ENCODE data around the gene ECSIT.

Gene ECSIT

DNA sequence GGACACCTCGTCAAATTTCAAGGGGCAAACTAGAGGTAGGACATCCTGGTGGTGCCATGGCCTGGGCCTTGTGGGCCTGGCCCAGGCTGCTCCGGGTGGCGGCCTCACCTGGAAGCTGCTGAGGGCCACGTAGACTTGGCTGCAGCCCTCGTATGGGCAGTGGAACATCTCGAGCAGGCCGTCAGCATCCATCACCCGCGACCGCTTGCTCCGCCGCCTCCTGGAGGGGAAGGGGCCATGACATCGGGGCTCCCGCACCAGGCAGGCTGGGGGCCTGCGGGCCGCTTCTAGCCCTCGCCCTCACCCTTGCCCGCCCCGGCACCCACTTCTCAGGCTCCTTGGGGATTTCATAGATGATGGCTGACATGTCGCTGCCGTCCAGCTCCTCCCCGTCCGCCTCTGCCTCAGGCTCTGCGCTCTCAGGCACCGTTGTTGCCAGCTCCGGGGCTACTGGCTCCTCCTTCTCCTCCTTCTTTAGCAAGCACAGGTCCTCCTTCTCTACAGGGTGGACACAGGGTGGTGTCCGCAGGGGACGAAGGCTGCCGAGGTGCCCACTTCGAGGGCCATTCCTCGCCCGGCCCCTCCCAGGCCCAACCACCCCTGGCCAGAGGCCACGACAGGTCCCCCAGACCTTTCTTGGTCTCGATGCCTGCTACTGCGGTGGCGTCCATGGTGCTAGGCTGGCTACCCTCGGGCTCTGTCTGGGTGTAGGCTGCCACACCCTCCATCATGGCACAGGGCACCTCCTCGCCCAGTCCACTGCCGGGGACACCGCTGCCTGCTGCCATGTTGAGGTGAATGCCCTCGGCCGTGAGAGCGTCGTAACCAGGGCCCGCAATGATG lies 42.1 kb downstream of the ECSIT start:
- no peak for TF ChIP-seq POLR2AphosphoS5 (IDR thresholded peaks at IDR 0.05; ENCODE audit: low read depth, low read length)
- no peak for TF ChIP-seq PAX5 (IDR thresholded peaks at IDR 0.05; ENCODE audit: insufficient read depth, low read length, severe bottlenecking)
- TF ChIP-seq POLR2A (IDR thresholded peaks at IDR 0.05; ENCODE audit: low read depth, low read length): no peak
- no peak for TF ChIP-seq POU2F2 (IDR thresholded peaks at IDR 0.05; ENCODE audit: low read depth, low read length)
- no peak for TF ChIP-seq TAF1 (IDR thresholded peaks at IDR 0.05; ENCODE audit: low read depth, low read length)
- TF ChIP-seq SPI1 (IDR thresholded peaks at IDR 0.05; ENCODE audit: low read depth, low read length): no peak
- no peak for DNase-seq (ENCODE audit: insufficient read length, low spot score)
- FAIRE-seq: no peak

DNA sequence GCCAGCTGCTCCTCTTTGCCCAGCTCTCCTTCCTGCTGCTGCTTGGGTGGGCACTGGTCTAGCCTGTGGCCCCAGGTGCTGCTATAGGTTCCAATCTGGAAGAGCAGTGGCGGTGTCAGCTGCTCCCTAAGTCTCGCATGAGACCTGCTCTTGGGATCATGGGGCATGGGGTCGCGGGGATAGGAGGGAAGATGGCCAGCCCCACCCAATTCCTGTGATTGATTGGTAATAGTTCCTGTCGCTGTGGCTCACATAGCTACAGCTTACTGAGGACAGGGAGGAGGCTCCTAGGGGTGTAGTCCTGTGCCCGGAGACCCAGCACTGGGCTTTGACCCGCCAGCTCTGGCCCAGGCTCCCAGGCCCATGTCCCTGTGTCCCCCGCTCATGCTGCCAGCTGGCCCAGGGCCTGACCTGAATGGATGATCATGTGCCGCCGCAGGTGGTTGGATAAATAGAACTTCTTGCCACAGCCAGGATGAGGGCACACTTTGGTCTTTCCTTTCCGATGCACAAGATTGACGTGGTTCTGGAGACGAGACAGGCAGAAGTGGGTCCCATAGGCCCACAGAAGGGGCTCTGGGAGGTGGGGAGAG lies 43.6 kb downstream of the ECSIT start:
- no peak for DNase-seq (ENCODE audit: insufficient read length, low spot score)
- no peak for TF ChIP-seq SPI1 (IDR thresholded peaks at IDR 0.05; ENCODE audit: low read depth, low read length)
- no peak for TF ChIP-seq POU2F2 (IDR thresholded peaks at IDR 0.05; ENCODE audit: low read depth, low read length)
- no peak for TF ChIP-seq POLR2AphosphoS5 (IDR thresholded peaks at IDR 0.05; ENCODE audit: low read depth, low read length)
- no peak for TF ChIP-seq TAF1 (IDR thresholded peaks at IDR 0.05; ENCODE audit: low read depth, low read length)
- no peak for TF ChIP-seq PAX5 (IDR thresholded peaks at IDR 0.05; ENCODE audit: insufficient read depth, low read length, severe bottlenecking)
- FAIRE-seq: no peak

DNA sequence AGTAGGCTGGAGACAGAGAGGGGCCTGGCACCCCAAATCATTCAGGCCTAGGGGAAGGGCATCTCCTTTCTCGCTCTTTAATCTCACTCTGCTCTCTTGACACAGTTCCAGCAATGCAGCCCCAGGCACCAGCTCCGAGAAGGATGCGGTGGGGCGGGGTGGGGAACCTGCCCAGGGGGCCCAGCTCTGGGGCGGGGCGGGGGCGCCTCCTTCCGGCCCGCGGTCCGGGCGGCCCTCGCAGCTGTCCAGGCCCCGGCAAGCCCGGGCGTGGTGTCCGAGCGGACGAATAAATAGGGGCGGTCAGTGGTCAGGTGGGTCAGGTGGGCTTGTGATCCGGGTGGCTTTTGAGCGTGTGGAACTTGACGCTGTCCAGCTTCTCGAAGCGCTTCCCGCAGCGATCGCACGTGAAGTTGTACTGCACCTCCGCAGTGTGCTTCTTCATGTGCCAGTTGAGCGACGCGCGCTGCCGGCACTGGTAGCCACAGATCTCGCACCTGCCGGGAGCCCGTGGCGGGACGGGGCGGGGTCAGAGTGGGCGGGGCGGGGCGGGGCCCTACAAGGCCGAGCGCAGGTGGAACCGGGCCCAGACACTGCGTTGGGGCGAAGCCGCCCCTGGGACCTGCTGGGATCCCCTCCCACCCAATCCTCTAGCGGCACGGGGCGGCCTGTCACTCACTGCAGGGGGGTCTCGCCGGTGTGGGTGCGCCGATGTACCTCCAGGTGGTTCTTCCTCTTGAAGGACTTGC lies 45.4 kb downstream of the ECSIT start:
- FAIRE-seq (no peak), DNase-seq (ENCODE audit: insufficient read length, low spot score) (no peak)
- TF ChIP-seq POLR2A (IDR thresholded peaks at IDR 0.05; ENCODE audit: low read depth, low read length) (no peak), TAF1 (IDR thresholded peaks at IDR 0.05; ENCODE audit: low read depth, low read length) (no peak), POU2F2 (IDR thresholded peaks at IDR 0.05; ENCODE audit: low read depth, low read length) (no peak), PAX5 (IDR thresholded peaks at IDR 0.05; ENCODE audit: insufficient read depth, low read length, severe bottlenecking) (no peak), SPI1 (IDR thresholded peaks at IDR 0.05; ENCODE audit: low read depth, low read length) (no peak), POLR2AphosphoS5 (IDR thresholded peaks at IDR 0.05; ENCODE audit: low read depth, low read length) (no peak)

DNA sequence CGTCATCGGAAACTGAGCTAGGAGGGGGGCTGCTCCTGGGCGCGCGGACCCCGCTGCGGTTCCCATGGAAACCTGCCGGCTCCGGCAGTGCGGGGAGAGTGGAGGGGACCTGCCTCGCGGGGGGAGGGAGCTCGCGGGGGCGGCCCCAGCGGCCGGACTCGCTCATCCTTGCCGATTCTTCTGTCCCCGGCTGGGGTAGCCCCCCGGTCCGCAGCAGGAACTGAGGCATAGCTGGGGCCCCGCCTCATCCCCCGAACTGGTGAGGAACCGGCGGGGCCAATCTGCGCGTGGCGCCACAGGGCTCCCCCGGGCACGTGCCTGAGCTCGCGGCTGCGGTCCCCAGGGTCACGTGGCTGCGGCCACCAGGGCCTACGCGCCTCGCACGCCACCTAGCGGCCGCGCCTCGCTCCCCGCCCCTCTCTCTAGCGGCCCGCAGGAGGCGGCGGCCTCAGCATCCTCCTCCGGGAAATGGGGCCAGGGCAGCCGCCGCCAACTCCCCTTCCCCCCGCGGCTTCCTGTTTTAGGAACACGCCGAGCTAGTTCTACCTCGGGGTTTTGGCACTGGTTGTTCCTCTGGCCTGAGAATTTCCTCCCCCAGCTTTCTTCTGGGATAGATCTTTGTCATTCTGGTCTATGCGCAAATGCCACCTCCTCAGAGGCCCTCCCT lies 46.4 kb downstream of the ECSIT start:
- FAIRE-seq: peak; percentile 99
- DNase-seq (ENCODE audit: insufficient read length, low spot score): peak; percentile 98
- TF ChIP-seq POLR2A (IDR thresholded peaks at IDR 0.05; ENCODE audit: low read depth, low read length) (no peak), SPI1 (IDR thresholded peaks at IDR 0.05; ENCODE audit: low read depth, low read length) (no peak), TAF1 (IDR thresholded peaks at IDR 0.05; ENCODE audit: low read depth, low read length) (no peak), POLR2AphosphoS5 (IDR thresholded peaks at IDR 0.05; ENCODE audit: low read depth, low read length) (0 out of 2 replicates have a peak, but pooled peaks have one; percentile 24), POU2F2 (IDR thresholded peaks at IDR 0.05; ENCODE audit: low read depth, low read length) (peak; percentile 41; the same call in 1 of the 2 replicates), PAX5 (IDR thresholded peaks at IDR 0.05; ENCODE audit: insufficient read depth, low read length, severe bottlenecking) (peak; percentile 33)

DNA sequence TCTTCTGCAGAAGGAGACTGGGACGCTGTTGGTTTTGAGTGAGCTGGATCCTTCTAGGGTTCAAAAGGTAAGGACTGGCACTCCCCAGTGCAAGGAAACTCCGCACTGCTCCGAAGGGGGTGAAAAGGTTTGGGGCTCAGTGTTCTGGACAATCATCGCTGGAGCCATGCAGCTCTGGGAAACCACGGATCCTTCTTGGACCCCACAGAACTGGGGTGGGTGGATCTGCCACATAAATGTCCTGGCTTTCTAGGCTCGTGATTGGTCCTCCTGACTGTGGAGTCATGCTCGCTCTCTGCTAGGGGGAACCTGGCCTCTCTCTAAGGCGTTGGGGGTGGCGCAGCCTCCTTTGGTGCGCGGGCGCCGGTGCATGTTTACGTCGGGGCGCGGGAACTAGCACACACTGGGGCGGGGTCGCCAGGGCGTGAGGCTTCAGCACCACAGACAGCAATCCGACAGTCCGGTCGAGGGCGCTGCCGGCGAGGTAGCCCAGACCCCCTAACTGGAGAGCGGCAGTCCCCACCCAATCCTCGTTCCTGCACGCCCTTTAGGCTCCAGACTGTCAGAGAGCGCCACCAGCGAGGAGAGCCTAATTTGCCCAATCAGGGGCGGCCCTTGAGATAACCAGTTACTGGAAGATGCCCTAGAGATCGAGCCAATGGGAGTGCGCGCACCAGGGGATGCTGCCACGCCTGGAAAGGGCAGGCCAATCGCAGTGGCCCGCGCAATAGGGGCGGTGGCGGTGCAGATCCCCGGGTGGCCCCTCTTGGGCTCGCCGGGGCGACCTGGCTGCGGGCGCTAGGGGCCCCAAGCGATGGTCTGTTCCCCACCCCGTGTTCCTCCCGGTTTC lies 47.2 kb downstream of the ECSIT start:
- DNase-seq (ENCODE audit: insufficient read length, low spot score) (peak; percentile 77), FAIRE-seq (no peak)
- no peak for TF ChIP-seq POLR2A (IDR thresholded peaks at IDR 0.05; ENCODE audit: low read depth, low read length)
- no peak for TF ChIP-seq TAF1 (IDR thresholded peaks at IDR 0.05; ENCODE audit: low read depth, low read length)
- TF ChIP-seq PAX5 (IDR thresholded peaks at IDR 0.05; ENCODE audit: insufficient read depth, low read length, severe bottlenecking): no peak
- no peak for TF ChIP-seq SPI1 (IDR thresholded peaks at IDR 0.05; ENCODE audit: low read depth, low read length)
- no peak for TF ChIP-seq POLR2AphosphoS5 (IDR thresholded peaks at IDR 0.05; ENCODE audit: low read depth, low read length)
- no peak for TF ChIP-seq POU2F2 (IDR thresholded peaks at IDR 0.05; ENCODE audit: low read depth, low read length)

DNA sequence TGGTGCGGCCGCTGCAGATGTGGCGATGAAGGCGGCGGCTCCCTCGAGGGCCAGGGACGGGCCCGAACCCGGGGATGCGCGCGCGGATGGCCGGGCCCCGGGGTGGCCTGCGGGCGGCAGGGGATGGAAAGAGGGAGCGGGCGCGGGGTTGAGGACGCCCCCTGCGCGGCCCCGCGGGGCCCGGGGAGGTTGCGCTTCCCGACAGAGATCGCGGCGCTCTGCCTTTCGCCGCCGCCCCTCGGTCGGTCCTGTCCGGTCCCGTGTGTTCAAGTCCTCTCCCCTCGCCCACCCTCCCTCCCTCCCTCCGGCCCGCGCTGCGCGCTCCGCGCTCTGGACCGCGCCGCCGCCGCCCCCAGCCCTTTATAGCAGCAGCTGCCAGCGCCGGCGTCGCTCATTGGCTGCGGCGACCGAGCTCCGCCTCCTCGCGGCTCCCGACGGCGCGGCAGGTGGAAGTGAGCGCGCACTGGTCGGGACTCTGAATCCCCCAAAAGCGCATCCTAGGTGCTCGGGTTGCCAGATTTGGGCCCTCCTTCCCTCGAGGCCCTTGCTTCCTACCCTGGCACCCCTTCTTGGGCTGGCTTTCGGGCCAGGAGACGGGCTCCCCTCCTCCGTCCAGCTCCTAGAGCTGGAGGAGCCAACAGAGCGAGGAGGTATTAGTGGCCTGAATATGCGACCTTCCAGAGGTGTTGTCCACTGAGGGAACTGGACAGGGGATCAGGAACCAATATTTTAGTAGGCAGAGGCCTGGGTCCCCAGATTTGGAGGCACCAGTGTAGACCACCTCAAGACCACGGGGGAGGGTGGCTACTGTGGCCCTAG lies 48.0 kb downstream of the ECSIT start, which contains the start of gene ELAVL3:
TSS of gene ELAVL3 (minus strand) at position 332 of the 819 bp plus-strand sequence. CDS start 438 bp downstream, outside the sequence.
- FAIRE-seq (no peak), DNase-seq (ENCODE audit: insufficient read length, low spot score) (no peak)
- TF ChIP-seq TAF1 (IDR thresholded peaks at IDR 0.05; ENCODE audit: low read depth, low read length) (no peak), POLR2AphosphoS5 (IDR thresholded peaks at IDR 0.05; ENCODE audit: low read depth, low read length) (no peak), POU2F2 (IDR thresholded peaks at IDR 0.05; ENCODE audit: low read depth, low read length) (no peak), PAX5 (IDR thresholded peaks at IDR 0.05; ENCODE audit: insufficient read depth, low read length, severe bottlenecking) (no peak), SPI1 (IDR thresholded peaks at IDR 0.05; ENCODE audit: low read depth, low read length) (no peak), POLR2A (IDR thresholded peaks at IDR 0.05; ENCODE audit: low read depth, low read length) (no peak)

DNA sequence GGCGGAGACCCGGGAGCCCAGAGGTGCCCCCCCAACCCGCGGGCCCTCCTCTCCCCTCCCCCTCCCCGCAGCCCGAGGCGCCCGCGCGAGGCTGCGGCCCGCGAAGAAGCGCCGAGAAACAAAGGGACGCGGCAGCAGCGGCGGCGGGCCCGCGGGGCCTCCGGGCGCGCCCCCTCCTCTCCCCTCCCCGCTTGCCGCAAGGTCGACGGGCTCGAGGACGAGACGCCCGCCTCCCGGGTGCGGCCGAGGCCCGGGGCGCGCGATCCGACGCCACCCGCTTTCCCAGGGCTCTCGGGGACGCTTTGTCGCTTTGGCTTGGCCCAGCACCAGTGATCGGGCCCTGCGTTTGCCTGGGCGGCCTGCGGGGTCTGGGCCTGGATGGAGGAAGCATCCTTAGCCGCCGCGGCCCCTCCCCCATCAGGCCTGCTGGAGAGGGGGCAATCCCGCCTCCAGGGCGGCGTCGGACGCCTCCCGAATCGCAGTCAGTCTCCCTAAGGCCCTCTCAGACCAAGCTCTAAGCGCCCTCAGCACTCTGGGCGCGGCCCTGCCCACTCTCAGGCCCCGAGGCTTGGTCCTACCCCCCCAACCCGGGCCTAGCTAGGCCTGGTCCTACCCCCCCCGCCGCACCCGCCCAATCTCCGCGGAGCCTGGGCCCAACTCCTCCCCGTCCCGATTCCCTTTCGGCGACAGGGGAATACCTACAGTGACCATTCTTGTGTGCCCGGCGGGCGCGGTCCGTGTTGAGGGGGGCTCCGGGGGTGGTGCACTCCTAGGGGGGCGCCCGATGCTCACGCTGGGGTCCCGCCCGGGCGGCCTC lies 48.8 kb downstream of the ECSIT start:
- TF ChIP-seq POU2F2 (IDR thresholded peaks at IDR 0.05; ENCODE audit: low read depth, low read length) (no peak), TAF1 (IDR thresholded peaks at IDR 0.05; ENCODE audit: low read depth, low read length) (no peak), POLR2AphosphoS5 (IDR thresholded peaks at IDR 0.05; ENCODE audit: low read depth, low read length) (no peak), PAX5 (IDR thresholded peaks at IDR 0.05; ENCODE audit: insufficient read depth, low read length, severe bottlenecking) (no peak), SPI1 (IDR thresholded peaks at IDR 0.05; ENCODE audit: low read depth, low read length) (no peak), POLR2A (IDR thresholded peaks at IDR 0.05; ENCODE audit: low read depth, low read length) (no peak)

More for the DNA sequence above, 48.8 kb downstream of the ECSIT start:
- no peak for DNase-seq (ENCODE audit: insufficient read length, low spot score)
- no peak for FAIRE-seq
